Muscle layer of colon (tissue), 2 donors: ENCODE measurements around the gene RNU5B-1.
A peak's percentile ranks its signal among the peaks of the same experiment; 100 is the strongest.

ENCODE experiments used
- H3K27ac ChIP-seq: one replicate; pipeline ENCODE4 v1.7.0; 2013; ENCODE audit warnings: low read depth, mild to moderate bottlenecking, low read length, moderate library complexity
- H3K27me3 ChIP-seq, 2 donors: one replicate each; pipeline ENCODE4 v1.7.0; 2013; ENCODE audit warnings: low read length in 2 of 2, mild to moderate bottlenecking in 2 of 2; ENCODE audit not compliant: insufficient read depth in 2 of 2, control insufficient read depth in 1 of 2
- H3K36me3 ChIP-seq: one replicate; pipeline ENCODE4 v1.7.0; 2013; ENCODE audit warnings: mild to moderate bottlenecking, low read length; ENCODE audit not compliant: insufficient read depth
- H3K4me1 ChIP-seq: one replicate; pipeline ENCODE4 v1.7.0; 2013; ENCODE audit warnings: mild to moderate bottlenecking, low read length; ENCODE audit not compliant: insufficient read depth
- H3K4me3 ChIP-seq, 2 donors: one replicate each; pipeline ENCODE4 v1.7.0; 2013; ENCODE audit warnings: low read length in 2 of 2, low read depth in 1 of 2, mild to moderate bottlenecking in 1 of 2, moderate library complexity in 1 of 2
- H3K9ac ChIP-seq: one replicate; pipeline ENCODE4 v1.7.0; 2013; ENCODE audit warnings: low read length
- H3K9me3 ChIP-seq: one replicate; pipeline ENCODE4 v1.7.0; 2013; ENCODE audit warnings: mild to moderate bottlenecking, low read length
- donor health status: abdominal sarcoma.
- donor health status: Adenocarcinoma of cecum.

RNU5B-1 gene

DNA sequence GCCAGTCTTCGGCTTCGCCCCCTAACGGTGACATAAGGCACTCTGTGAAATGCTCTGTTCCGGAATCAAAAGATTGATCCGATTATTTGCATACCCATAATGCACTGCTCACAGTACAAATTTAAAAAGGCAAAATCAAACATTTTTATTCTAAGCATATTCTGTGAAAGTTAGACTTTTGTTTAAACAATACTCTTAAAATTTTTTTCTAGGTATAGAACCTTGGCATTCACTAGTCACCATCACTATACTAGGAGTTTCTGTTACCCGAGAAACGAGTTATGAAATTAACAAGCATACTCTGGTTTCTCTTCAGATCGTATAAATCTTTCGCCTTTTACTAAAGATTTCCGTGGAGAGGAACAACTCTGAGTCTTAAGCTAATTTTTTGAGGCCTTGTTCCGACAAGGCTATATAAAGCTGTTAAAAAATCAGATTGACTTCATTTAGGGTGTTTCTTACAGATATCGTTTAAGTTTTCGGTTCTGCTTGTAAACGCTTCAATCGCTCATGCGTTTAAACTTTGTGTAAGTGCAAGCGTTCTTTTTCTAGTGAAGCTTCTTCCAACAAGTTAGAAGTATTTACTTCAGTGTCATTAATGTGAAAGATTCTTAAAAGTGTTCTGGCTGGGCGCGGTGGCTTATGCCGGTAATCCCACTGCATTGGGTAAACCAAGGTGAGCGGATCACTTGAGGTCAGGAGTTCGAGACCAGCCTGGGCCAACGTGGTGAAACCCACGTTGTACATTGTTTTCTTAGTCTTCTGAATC lies at the start of gene RNU5B-1:
TSS of gene RNU5B-1 (plus strand) at position 297 of the 769 bp plus-strand sequence.
- Histone ChIP-seq H3K36me3 (no peaks in the 10 kb centered on the region), H3K4me1 (peaks cover 4% of the 10 kb centered on the region), H3K4me3 (peak within 1 kb of the TSS; percentile 50 to 60), H3K27me3 (no peaks in the 10 kb centered on the region), H3K9ac (peak within 1 kb of the TSS; percentile 34), H3K9me3 (no peaks in the 10 kb centered on the region), H3K27ac (peak within 1 kb of the TSS; percentile 98)

GRCh38 chr15:65254758-65255157 lies 49.7 kb upstream of the RNU5B-1 start:
- Histone ChIP-seq H3K9ac (no peak overlapping the region), H3K36me3 (no peaks in the 10 kb centered on the region), H3K4me3 (peak overlapping the region in 1 of 2 donors; percentile 10), H3K9me3 (no peaks in the 10 kb centered on the region), H3K27ac (peak overlapping the region; percentile 56), H3K27me3 (no peaks in the 10 kb centered on the region), H3K4me1 (peaks cover 56% of the 10 kb centered on the region)

DNA sequence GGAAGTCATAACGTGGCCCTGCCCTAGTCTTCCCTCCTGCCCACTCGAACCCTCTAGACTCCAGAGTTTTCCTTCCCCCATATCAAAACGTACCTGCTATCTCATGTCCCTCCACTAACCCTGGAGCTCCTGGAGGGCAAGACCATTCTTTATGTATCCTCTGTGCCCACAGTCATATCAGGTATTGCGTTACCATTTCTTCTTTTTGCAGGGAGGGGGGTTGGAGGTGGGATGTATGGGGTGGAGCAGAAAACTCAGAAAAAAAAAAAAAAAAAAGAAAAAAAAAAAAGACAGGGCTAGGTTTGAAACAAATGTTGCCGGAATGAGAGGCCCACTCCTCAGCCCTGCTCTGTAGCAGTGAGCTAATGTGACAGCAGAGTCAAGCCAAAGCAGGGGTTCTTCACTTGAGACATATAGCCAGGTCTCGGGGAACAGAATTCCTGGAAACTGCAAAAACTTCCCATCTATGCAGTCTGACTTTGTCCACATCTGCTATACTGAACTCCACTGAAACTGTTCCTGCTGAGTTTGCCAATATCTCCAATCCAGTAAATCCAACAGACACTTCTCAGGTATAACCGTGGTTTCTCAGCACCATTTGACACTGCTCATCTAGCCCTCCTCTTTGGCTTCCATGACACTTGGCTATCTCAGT lies 48.9 kb upstream of the RNU5B-1 start:
- no peak overlapping the region for H3K9ac ChIP-seq
- H3K4me1 ChIP-seq: peaks cover 62% of the 10 kb centered on the region
- no peaks in the 10 kb centered on the region for H3K9me3 ChIP-seq
- H3K36me3 ChIP-seq: peaks cover 8% of the 10 kb centered on the region
- H3K27ac ChIP-seq: no peak overlapping the region
- H3K4me3 ChIP-seq: no peak overlapping the region
- H3K27me3 ChIP-seq: no peaks in the 10 kb centered on the region

GRCh38 chr15:65258375-65259262 lies 45.9 kb upstream of the RNU5B-1 start:
- H3K9ac ChIP-seq: no peak overlapping the region
- peak overlapping the region; percentile 79 for H3K27ac ChIP-seq
- peaks cover 66% of the 10 kb centered on the region for H3K4me1 ChIP-seq
- H3K9me3 ChIP-seq: no peaks in the 10 kb centered on the region
- H3K36me3 ChIP-seq: peaks cover 10% of the 10 kb centered on the region
- H3K27me3 ChIP-seq: no peaks in the 10 kb centered on the region
- H3K4me3 ChIP-seq: peak overlapping the region in 1 of 2 donors; percentile 7

DNA sequence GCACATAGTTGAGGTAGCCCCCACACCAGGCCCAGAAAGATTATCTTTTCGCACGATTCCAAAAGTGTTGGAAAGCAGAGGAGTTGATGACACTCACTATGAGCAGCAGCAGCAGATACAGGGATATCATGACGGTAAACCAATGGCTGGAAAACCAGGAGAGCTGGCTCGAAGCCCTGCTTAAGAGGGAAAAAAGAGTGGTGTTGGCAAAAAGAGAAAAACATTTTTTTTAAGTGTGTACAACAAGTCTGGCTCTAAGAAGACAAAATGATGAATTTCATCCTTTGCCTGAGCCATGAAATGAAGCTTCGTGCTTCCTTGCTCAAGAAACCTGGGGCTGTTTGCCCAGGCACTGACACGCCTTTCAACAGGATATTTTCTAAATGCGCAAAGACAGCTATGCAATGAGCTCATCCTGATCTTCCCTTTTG lies 45.1 kb upstream of the RNU5B-1 start:
- Histone ChIP-seq H3K4me1 (peaks cover 64% of the 10 kb centered on the region), H3K27ac (peak overlapping the region; percentile 79), H3K36me3 (peaks cover 10% of the 10 kb centered on the region), H3K9me3 (no peaks in the 10 kb centered on the region), H3K9ac (no peak overlapping the region), H3K27me3 (no peaks in the 10 kb centered on the region), H3K4me3 (peak overlapping the region in 1 of 2 donors; percentile 7)

- peaks cover 10% of the 10 kb centered on the region for H3K36me3 ChIP-seq
These were observed 43.5 kb upstream of the RNU5B-1 start for GRCh38 chr15:65260968-65261367.

GRCh38 chr15:65263313-65263712 lies 41.2 kb upstream of the RNU5B-1 start:
- Histone ChIP-seq H3K4me1 (peaks cover 62% of the 10 kb centered on the region), H3K9me3 (no peaks in the 10 kb centered on the region), H3K4me3 (no peak overlapping the region), H3K27me3 (no peaks in the 10 kb centered on the region), H3K36me3 (peaks cover 10% of the 10 kb centered on the region), H3K27ac (no peak overlapping the region), H3K9ac (no peak overlapping the region)

More at GRCh38 chr15:65260968-65261367, 43.5 kb upstream of the RNU5B-1 start:
- Histone ChIP-seq H3K4me3 (no peak overlapping the region), H3K9me3 (no peaks in the 10 kb centered on the region), H3K27me3 (no peaks in the 10 kb centered on the region), H3K27ac (peak overlapping the region; percentile 79), H3K4me1 (peaks cover 71% of the 10 kb centered on the region), H3K9ac (no peak overlapping the region)

- no peak overlapping the region for H3K9ac ChIP-seq
- peak overlapping the region; percentile 73 for H3K27ac ChIP-seq
- peaks cover 46% of the 10 kb centered on the region for H3K4me1 ChIP-seq
- H3K36me3 ChIP-seq: peaks cover 17% of the 10 kb centered on the region
- no peaks in the 10 kb centered on the region for H3K9me3 ChIP-seq
- no peak overlapping the region for H3K4me3 ChIP-seq
- no peaks in the 10 kb centered on the region for H3K27me3 ChIP-seq
These were observed 39.5 kb upstream of the RNU5B-1 start for GRCh38 chr15:65264863-65265430.

DNA sequence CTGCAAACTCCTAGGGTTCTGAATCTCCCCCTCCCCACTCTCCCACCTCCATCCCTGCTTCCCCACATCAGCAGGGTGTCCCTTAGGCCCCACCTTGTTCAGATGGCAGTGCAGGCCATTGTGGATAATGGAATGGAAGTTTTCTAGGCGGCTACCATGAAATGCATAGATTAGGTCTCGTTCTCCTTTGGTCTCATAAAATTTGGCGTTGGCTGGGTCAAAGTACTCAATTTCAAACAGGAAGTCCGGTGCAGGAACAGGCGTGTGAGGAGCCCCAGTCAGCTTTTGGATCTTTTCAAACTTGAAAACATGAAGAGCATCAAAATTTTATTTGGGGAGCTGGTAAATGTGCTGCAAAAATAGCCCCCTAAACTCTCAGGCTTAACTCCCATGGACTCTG lies 38.0 kb upstream of the RNU5B-1 start:
- Histone ChIP-seq H3K27ac (peak overlapping the region; percentile 10), H3K9me3 (no peaks in the 10 kb centered on the region), H3K4me1 (peaks cover 41% of the 10 kb centered on the region), H3K27me3 (no peaks in the 10 kb centered on the region), H3K4me3 (no peak overlapping the region), H3K36me3 (peaks cover 14% of the 10 kb centered on the region), H3K9ac (no peak overlapping the region)

DNA sequence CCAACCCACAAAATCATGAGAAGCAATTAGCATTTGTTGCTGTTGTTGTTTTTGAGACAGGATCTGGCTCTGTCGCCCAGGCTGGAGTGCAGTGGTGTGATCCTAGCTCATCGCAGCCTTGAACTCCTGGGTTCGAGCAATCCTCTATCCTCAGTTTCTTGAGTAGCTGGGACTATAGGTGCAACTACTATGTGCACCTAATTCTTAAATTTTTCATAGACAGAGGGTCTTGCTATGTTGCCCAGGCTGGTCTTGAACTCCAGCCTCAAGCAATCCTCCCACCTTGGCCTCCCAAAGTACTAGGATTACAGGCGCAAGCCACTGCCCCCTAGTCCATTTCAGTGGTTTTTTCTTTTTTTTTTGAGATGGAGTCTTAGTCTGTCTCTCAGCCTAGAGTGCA lies 36.1 kb upstream of the RNU5B-1 start:
- Histone ChIP-seq H3K27ac (no peak overlapping the region), H3K9ac (no peak overlapping the region), H3K9me3 (no peaks in the 10 kb centered on the region), H3K4me1 (peaks cover 34% of the 10 kb centered on the region), H3K27me3 (no peaks in the 10 kb centered on the region), H3K4me3 (no peak overlapping the region), H3K36me3 (peaks cover 14% of the 10 kb centered on the region)
